Measurements from ENCODE around the gene FCRL1. TPM values are rescaled to one million over a fixed set of nuclear protein-coding genes. Genes with fewer than 3 reads are reported as not detected.

Gene FCRL1
- total and polyA plus RNA-seq, 10 of the 15 experiments (the other 5 are each of a cell fraction or from before 2014, with no cell fraction given): 0.23 to 2.4 (median 0.87) TPM; not detected in 2

- TF ChIP-seq IKZF1 (conservative IDR thresholded peaks at IDR 0.05) (0 out of 2 replicates have a peak, but pooled peaks have one; percentile 17), ETV6 (conservative IDR thresholded peaks at IDR 0.05 in 1 of 2, IDR thresholded peaks at IDR 0.05 in 1 of 2; ENCODE audit: borderline replicate concordance in 1 of 2, low read depth in 1 of 2) (peak in 1 of 2 experiments; percentile 74; a peak in 2 of 4 replicates), JUNB (IDR thresholded peaks at IDR 0.05) (peak; percentile 89), IRF4 (IDR thresholded peaks at IDR 0.05; ENCODE audit: low read depth, low read length) (0 out of 2 replicates have a peak, but pooled peaks have one; percentile 30), NFIC (IDR thresholded peaks at IDR 0.05; ENCODE audit: low read depth, low read length) (peak; percentile 80), EED (IDR thresholded peaks at IDR 0.05; ENCODE audit: low read depth) (peak; percentile 93), IKZF2 (IDR thresholded peaks at IDR 0.05) (peak; percentile 35 to 51; a peak in 2 of 4 replicates), BACH1 (IDR thresholded peaks at IDR 0.05; ENCODE audit: borderline replicate concordance) (no peak), MEF2A (IDR thresholded peaks at IDR 0.05; ENCODE audit: insufficient read depth, low read depth, low read length) (peak; percentile 77; the same call in 1 of the 2 replicates), CEBPZ (IDR thresholded peaks at IDR 0.05; ENCODE audit: low read depth, low read length) (no peak), TARDBP (IDR thresholded peaks at IDR 0.05; ENCODE audit: borderline replicate concordance) (no peak), ZNF274 (IDR thresholded peaks at IDR 0.05; ENCODE audit: insufficient read depth, insufficient read length) (no peak), CREB1 (IDR thresholded peaks at IDR 0.05; ENCODE audit: low read depth) (no peak), IRF5 (IDR thresholded peaks at IDR 0.05; ENCODE audit: borderline replicate concordance) (no peak)
Observed at GRCh38 chr1:157829711-157830110, 9.8 kb upstream of the FCRL1 start (continued).
